ENCODE measurements around the gene IBA57.

- TF ChIP-seq RARB (CRISPR knock-in tag; IDR thresholded peaks at IDR 0.05) (no peak), CREB5 (CRISPR knock-in tag; IDR thresholded peaks at IDR 0.05; ENCODE audit: low read depth) (no peak), ZFP30 (CRISPR knock-in tag; IDR thresholded peaks at IDR 0.05) (no peak), OSR1 (CRISPR knock-in tag; IDR thresholded peaks at IDR 0.05) (no peak), PPARA (CRISPR knock-in tag; IDR thresholded peaks at IDR 0.05; ENCODE audit: borderline replicate concordance) (no peak), SNAI2 (CRISPR knock-in tag; IDR thresholded peaks at IDR 0.05) (no peak)
- TF ChIP-seq, protein P1, sequence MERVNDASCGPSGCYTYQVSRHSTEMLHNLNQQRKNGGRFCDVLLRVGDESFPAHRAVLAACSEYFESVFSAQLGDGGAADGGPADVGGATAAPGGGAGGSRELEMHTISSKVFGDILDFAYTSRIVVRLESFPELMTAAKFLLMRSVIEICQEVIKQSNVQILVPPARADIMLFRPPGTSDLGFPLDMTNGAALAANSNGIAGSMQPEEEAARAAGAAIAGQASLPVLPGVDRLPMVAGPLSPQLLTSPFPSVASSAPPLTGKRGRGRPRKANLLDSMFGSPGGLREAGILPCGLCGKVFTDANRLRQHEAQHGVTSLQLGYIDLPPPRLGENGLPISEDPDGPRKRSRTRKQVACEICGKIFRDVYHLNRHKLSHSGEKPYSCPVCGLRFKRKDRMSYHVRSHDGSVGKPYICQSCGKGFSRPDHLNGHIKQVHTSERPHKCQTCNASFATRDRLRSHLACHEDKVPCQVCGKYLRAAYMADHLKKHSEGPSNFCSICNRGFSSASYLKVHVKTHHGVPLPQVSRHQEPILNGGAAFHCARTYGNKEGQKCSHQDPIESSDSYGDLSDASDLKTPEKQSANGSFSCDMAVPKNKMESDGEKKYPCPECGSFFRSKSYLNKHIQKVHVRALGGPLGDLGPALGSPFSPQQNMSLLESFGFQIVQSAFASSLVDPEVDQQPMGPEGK (CRISPR knock-in tag; IDR thresholded peaks at IDR 0.05; ENCODE audit: borderline replicate concordance), result no peak
Observed at GRCh38 chr1:228169345-228169744, 3.7 kb downstream of the IBA57 start.
